H9 (cell line): ENCODE measurements around the gene HEXIM1. TPM values are rescaled to one million over a fixed set of nuclear protein-coding genes. Genes with fewer than 3 reads are reported as not detected.
A peak's percentile ranks its signal among the peaks of the same experiment; 100 is the strongest.

Source experiments
- DNase-seq: peaks from one replicate; pipeline ENCODE4 v3.0.0-alpha.2; 2017
- H2AFZ ChIP-seq: one replicate; pipeline ENCODE4 v1.6.1; 2013; ENCODE audit warnings: mild to moderate bottlenecking, low read length, control low read depth, moderate library complexity
- H2AK5ac ChIP-seq: 2 replicates; pipeline ENCODE4 v1.6.1; 2013; ENCODE audit warnings: low read length, control low read depth, mixed read lengths; ENCODE audit not compliant: insufficient read length
- H2BK120ac ChIP-seq: one replicate; pipeline ENCODE4 v1.6.1; 2013; ENCODE audit warnings: low read depth, mild to moderate bottlenecking, low read length, control low read depth, inconsistent platforms; ENCODE audit not compliant: poor library complexity, severe bottlenecking
- H2BK12ac ChIP-seq: 2 replicates; pipeline ENCODE4 v1.6.1; 2013; ENCODE audit warnings: low read length, control low read depth, mixed read lengths, low read depth; ENCODE audit not compliant: insufficient read length
- H2BK15ac ChIP-seq: 2 replicates; pipeline ENCODE4 v1.6.1; 2013; ENCODE audit warnings: low read depth, low read length, control low read depth
- H2BK20ac ChIP-seq: one replicate; pipeline ENCODE4 v1.6.1; 2013; ENCODE audit warnings: low read depth, mild to moderate bottlenecking, low read length, control low read depth, inconsistent platforms; ENCODE audit not compliant: poor library complexity, severe bottlenecking
- H2BK5ac ChIP-seq: 2 replicates; pipeline ENCODE4 v1.6.1; 2013; ENCODE audit warnings: low read length, control low read depth, mixed read lengths; ENCODE audit not compliant: insufficient read length
- H3K14ac ChIP-seq: 2 replicates; pipeline ENCODE4 v1.6.1; 2013; ENCODE audit warnings: low read length, control low read depth; ENCODE audit not compliant: insufficient read depth
- H3K18ac ChIP-seq: 2 replicates; pipeline ENCODE4 v1.6.1; 2013; ENCODE audit warnings: low read depth, mild to moderate bottlenecking, mixed read lengths, low read length, control low read depth; ENCODE audit not compliant: insufficient read length
- H3K23ac ChIP-seq: 2 replicates; pipeline ENCODE4 v1.6.1; 2013; ENCODE audit warnings: low read length, control low read depth, mixed read lengths, low read depth; ENCODE audit not compliant: insufficient read length
- H3K23me2 ChIP-seq: 2 replicates; pipeline ENCODE4 v1.6.1; 2013; ENCODE audit warnings: low read depth, mild to moderate bottlenecking, mixed read lengths, low read length, control low read depth; ENCODE audit not compliant: insufficient read length, poor library complexity, severe bottlenecking
- H3K27ac ChIP-seq: 2 replicates; pipeline ENCODE4 v1.5.1; 2013; ENCODE audit warnings: low read length, control low read depth, mixed read lengths, low read depth; ENCODE audit not compliant: insufficient read length
- H3K27me3 ChIP-seq: 2 replicates; pipeline ENCODE4 v1.6.1; 2013; ENCODE audit warnings: low read length, control low read depth, inconsistent platforms; ENCODE audit not compliant: insufficient read depth
- H3K4ac ChIP-seq: 2 replicates; pipeline ENCODE4 v1.6.1; 2013; ENCODE audit warnings: low read depth, mild to moderate bottlenecking, control low read depth, inconsistent platforms, low read length, moderate library complexity
- H3K4me1 ChIP-seq: 2 replicates; pipeline ENCODE4 v1.6.1; 2013; ENCODE audit warnings: low read length, control low read depth, inconsistent platforms; ENCODE audit not compliant: insufficient read depth
- H3K4me2 ChIP-seq: 2 replicates; pipeline ENCODE4 v1.6.1; 2013; ENCODE audit warnings: low read length, control low read depth, mixed read lengths; ENCODE audit not compliant: insufficient read length, insufficient read depth
- H3K56ac ChIP-seq: 2 replicates; pipeline ENCODE4 v1.6.1; 2013; ENCODE audit warnings: low read depth, mild to moderate bottlenecking, mixed read lengths, low read length, control low read depth; ENCODE audit not compliant: insufficient read length
- H3K79me1 ChIP-seq: 2 replicates; pipeline ENCODE4 v1.6.1; 2013; ENCODE audit warnings: low read depth, mild to moderate bottlenecking, moderate library complexity, low read length, control low read depth, inconsistent platforms; ENCODE audit not compliant: insufficient read depth, poor library complexity, severe bottlenecking
- H3K79me2 ChIP-seq: 2 replicates; pipeline ENCODE4 v1.6.1; 2013; ENCODE audit warnings: low read length, control low read depth, inconsistent platforms; ENCODE audit not compliant: insufficient read depth
- H3K9ac ChIP-seq: 2 replicates; pipeline ENCODE4 v1.6.1; 2013; ENCODE audit warnings: low read length, control low read depth, mixed read lengths; ENCODE audit not compliant: insufficient read length; ENCODE audit errors: extremely low read depth
- H3K9me3 ChIP-seq: one replicate; pipeline ENCODE4 v1.6.1; 2013; ENCODE audit warnings: low read depth, low read length, inconsistent platforms; ENCODE audit not compliant: control insufficient read depth
- H3T11ph ChIP-seq: one replicate; pipeline ENCODE4 v1.6.1; 2013; ENCODE audit warnings: mild to moderate bottlenecking, low read length, control low read depth, inconsistent platforms
- H4K20me1 ChIP-seq: one replicate; pipeline ENCODE4 v1.6.1; 2013; ENCODE audit not compliant: control insufficient read depth, insufficient read length, insufficient read depth
- H4K5ac ChIP-seq: 2 replicates; pipeline ENCODE4 v1.6.1; 2013; ENCODE audit warnings: low read depth, mild to moderate bottlenecking, mixed read lengths, low read length, control low read depth; ENCODE audit not compliant: insufficient read length
- H4K8ac ChIP-seq: replicated peaks from 2 replicates; pipeline ENCODE4 v1.6.1; 2013; ENCODE audit warnings: low read length, control low read depth, mixed read lengths, low read depth; ENCODE audit not compliant: insufficient read length
- H4K91ac ChIP-seq: 2 replicates; pipeline ENCODE4 v1.6.1; 2013; ENCODE audit warnings: low read depth, mild to moderate bottlenecking, moderate library complexity, mixed read lengths, low read length, control low read depth; ENCODE audit not compliant: insufficient read length
- H3K27ac Mint-ChIP-seq, 3 experiments: 2 replicates in 2 of 3; 3 replicates in 1 of 3; pipeline ENCODE4 v1.8.0; 2020 to 2021; ENCODE audit warnings: mixed read lengths in 3 of 3, mild to moderate bottlenecking in 1 of 3, moderate library complexity in 1 of 3
- H3K27me3 Mint-ChIP-seq: 2 replicates; pipeline ENCODE4 v1.8.0; 2021; ENCODE audit warnings: low read depth, mild to moderate bottlenecking, moderate library complexity, mixed read lengths
- H3K36me3 Mint-ChIP-seq, 3 experiments: 2 replicates in 2 of 3; 3 replicates in 1 of 3; pipeline ENCODE4 v1.8.0; 2020 to 2021; ENCODE audit warnings: low read depth in 3 of 3, mixed read lengths in 3 of 3; ENCODE audit not compliant: insufficient read depth in 1 of 3
- H3K4me1 Mint-ChIP-seq, 2 experiments: 2 replicates each; pipeline ENCODE4 v1.8.0; 2020; ENCODE audit warnings: mixed read lengths in 2 of 2
- H3K4me3 Mint-ChIP-seq, 2 experiments: 2 replicates in 1 of 2; 3 replicates in 1 of 2; pipeline ENCODE4 v1.8.0; 2020 to 2021; ENCODE audit warnings: mild to moderate bottlenecking in 2 of 2, mixed read lengths in 2 of 2, moderate library complexity in 1 of 2
- H3K9me3 Mint-ChIP-seq, 2 experiments: 2 replicates in 1 of 2; 3 replicates in 1 of 2; pipeline ENCODE4 v1.8.0; 2020; ENCODE audit warnings: mild to moderate bottlenecking in 2 of 2, mixed read lengths in 2 of 2, moderate library complexity in 1 of 2
- CTCF ChIP-seq: fragments of 200-600 bp; sonication (generic); conservative IDR thresholded peaks from 3 replicates; pipeline ENCODE4 v1.8.0; 2021; ENCODE audit warnings: antibody characterized with exemption, mild to moderate bottlenecking
- WGBS: extraction: QIAGEN DNeasy Blood & Tissue Kit; methylation state at CpG from one replicate; pipeline ENCODE4 v1.1.7; 2013; ENCODE audit warnings: missing lambda C conversion rate, low lambda C conversion rate, mixed read lengths; ENCODE audit not compliant: insufficient read length; ENCODE audit errors: extremely low coverage; 5-methylcytosine and 5-hydroxymethylcytosine counted together
- total RNA-seq: library from RNA; stranded (reverse); gene quantifications from 2 replicates; pipeline ENCODE4 v1.2.1, GENCODE V29; 2021

The HEXIM1 gene
- total RNA-seq, 1 experiment from 2014 or later: 32.4 TPM

GRCh38 chr17:45162025-45162687 is 13.9 kb downstream of the HEXIM1 start:
- Mint-ChIP-seq H3K4me1 (peaks cover 18 to 21% of the 10 kb centered on the region in 2 experiments), H3K9me3 (no peaks in the 10 kb centered on the region), H3K27me3 (no peaks in the 10 kb centered on the region), H3K27ac (peak overlapping the region; percentile 37 to 68 (median 62); a peak in 6 of 7 replicates), H3K36me3 (peaks cover 2 to 24% (median 12%) of the 10 kb centered on the region in 3 experiments; a peak in 6 of 7 replicates), H3K4me3 (peak overlapping the region; percentile 92 to 98)
- Histone ChIP-seq H3K56ac (no peak overlapping the region), H3K23ac (no peak overlapping the region), H4K20me1 (no peaks in the 10 kb centered on the region), H2BK15ac (no peak overlapping the region), H3K4me1 (0 out of 2 replicates have a peak, but pooled peaks cover 2% of the 10 kb centered on the region), H3K9me3 (no peaks in the 10 kb centered on the region), H2BK120ac (no peak overlapping the region), H3K9ac (peak overlapping the region; percentile 3), H3K79me1 (no peaks in the 10 kb centered on the region), H3K23me2 (peaks cover 6% of the 10 kb centered on the region), H3K4me2 (peak overlapping the region; percentile 42), H3K14ac (0 out of 2 replicates have a peak overlapping the region, but pooled peaks have one; percentile 13), H3K4ac (no peak overlapping the region), H4K8ac (no peak overlapping the region), H2BK20ac (no peak overlapping the region), H3K27ac (no peak overlapping the region), H2AFZ (no peak overlapping the region), H3K18ac (no peak overlapping the region), H4K5ac (no peak overlapping the region), H3T11ph (no peak overlapping the region), H2BK5ac (no peak overlapping the region), H2BK12ac (no peak overlapping the region), H4K91ac (no peak overlapping the region), H3K27me3 (no peaks in the 10 kb centered on the region), H2AK5ac (no peak overlapping the region), H3K79me2 (no peaks in the 10 kb centered on the region)
- WGBS: no CpG with 5 or more reads among the region's 9 CpGs
- no peak for TF ChIP-seq CTCF
- no peak for DNase-seq
